Adrenal gland (tissue), 5 donors: Measurements from ENCODE around the gene EFEMP1.

ENCODE experiments used
- CTCF ChIP-seq, 6 experiments: fragments of 450-650 bp in 4 of 6; fragments of 200-600 bp in 2 of 6; sonication (generic) in 1 of 6; IDR thresholded peaks; 1 replicate in 5 of 6; 2 replicates in 1 of 6; pipeline versions ENCODE4 v1.5.1 to v1.8.0; 2016 to 2021; ENCODE audit warnings: antibody characterized with exemption in 6 of 6, mild to moderate bottlenecking in 2 of 6, moderate library complexity in 1 of 6
- POLR2A ChIP-seq, 2 donors: fragments of 450-650 bp; IDR thresholded peaks; one replicate each; pipeline ENCODE4 v1.6.1; 2017; ENCODE audit warnings: antibody characterized with exemption in 2 of 2, mild to moderate bottlenecking in 2 of 2, moderate library complexity in 1 of 2
- donor health status: DM: no; HTN: no; CAD: no.

- TF ChIP-seq CTCF (IDR thresholded peaks at IDR 0.05), result no peak
- TF ChIP-seq POLR2A (IDR thresholded peaks at IDR 0.05), result no peak
Measured at GRCh38 chr2:55934337-55934736, 10.8 kb upstream of the EFEMP1 start.
